H1 (cell line): Measurements from ENCODE around the gene CCL25. TPM values are rescaled to one million over a fixed set of nuclear protein-coding genes. Genes with fewer than 3 reads are reported as not detected.

Experiments
- CTCF ChIA-PET: fragments of 300-600 bp; sonication (Branson Sonifier 250); formaldehyde crosslinking; loops from one replicate; lab custom pipeline; 2021; ENCODE audit not compliant: partially characterized antibody; lab: Charles Lee
- POLR2A ChIA-PET: fragments of 300-600 bp; sonication (Branson Sonifier 250); formaldehyde crosslinking; loops from one replicate; lab custom pipeline; 2021; ENCODE audit warnings: inconsistent platforms; ENCODE audit not compliant: partially characterized antibody; lab: Charles Lee
- DNase-seq, 2 experiments: peaks; one replicate each; pipeline versions ENCODE4 v3.0.0 to v3.0.0-alpha.2; 2010 to 2022; ENCODE audit warnings: low spot score in 2 of 2, low read depth in 1 of 2, mixed read lengths in 1 of 2
- FAIRE-seq: peaks from 2 replicates; lab custom pipeline; 2011; peaks lifted over from hg19 to GRCh38; lab: Jason Lieb, UNC
- H2AFZ ChIP-seq: 2 replicates; pipeline ENCODE4 v1.8.1; 2012; ENCODE audit warnings: low read length, inconsistent platforms
- H2AK5ac ChIP-seq: 2 replicates; pipeline ENCODE4 v1.6.1; 2013; ENCODE audit warnings: low read depth, low read length
- H2BK120ac ChIP-seq: replicated peaks from 2 replicates; pipeline ENCODE3; 2013; ENCODE audit warnings: low read depth, low read length, inconsistent platforms
- H2BK12ac ChIP-seq: 2 replicates; pipeline ENCODE4 v1.6.1; 2013; ENCODE audit warnings: low read depth, low read length
- H2BK15ac ChIP-seq: 2 replicates; pipeline ENCODE4 v1.6.1; 2013; ENCODE audit warnings: low read length
- H2BK20ac ChIP-seq: 2 replicates; pipeline ENCODE4 v1.6.1; 2013; ENCODE audit warnings: low read length
- H2BK5ac ChIP-seq: 2 replicates; pipeline ENCODE4 v1.6.1; 2013; ENCODE audit warnings: low read depth, low read length
- H3K14ac ChIP-seq: 2 replicates; pipeline ENCODE4 v1.6.1; 2013; ENCODE audit warnings: inconsistent platforms; ENCODE audit not compliant: insufficient read length
- H3K18ac ChIP-seq: 2 replicates; pipeline ENCODE4 v1.6.1; 2013; ENCODE audit warnings: low read length; ENCODE audit errors: extremely low read depth
- H3K23ac ChIP-seq: 2 replicates; pipeline ENCODE4 v1.6.1; 2013; ENCODE audit warnings: inconsistent platforms; ENCODE audit not compliant: insufficient read length
- H3K23me2 ChIP-seq: 2 replicates; pipeline ENCODE4 v1.6.1; 2013; ENCODE audit warnings: low read depth, low read length
- H3K27ac ChIP-seq: 2 replicates; pipeline ENCODE4 v1.6.1; 2011; ENCODE audit warnings: low read depth, low read length, inconsistent platforms
- H3K27me3 ChIP-seq, 4 experiments: replicated peaks in 1 of 4; 1 replicate in 1 of 4; 2 replicates in 3 of 4; pipeline versions ENCODE4 v1.6.1 to v1.8.1; 2011 to 2013; ENCODE audit warnings: low read length in 3 of 4, mild to moderate bottlenecking in 3 of 4, inconsistent platforms in 2 of 4, mixed read lengths in 2 of 4, moderate library complexity in 1 of 4; ENCODE audit not compliant: control insufficient read depth in 3 of 4, insufficient read depth in 3 of 4; ENCODE audit errors: extremely low read depth in 1 of 4
- H3K36me3 ChIP-seq, 4 experiments: 2 replicates each; pipeline versions ENCODE4 v1.6.1 to v1.8.1; 2011 to 2013; ENCODE audit warnings: mild to moderate bottlenecking in 4 of 4, low read length in 3 of 4, moderate library complexity in 2 of 4, control low read depth in 1 of 4, inconsistent platforms in 1 of 4; ENCODE audit not compliant: insufficient read depth in 4 of 4, control insufficient read depth in 2 of 4
- H3K4ac ChIP-seq: replicated peaks from 2 replicates; pipeline ENCODE3; 2013; ENCODE audit warnings: low read length, low read depth, mixed read lengths, inconsistent platforms; ENCODE audit not compliant: insufficient read length
- H3K4me1 ChIP-seq, 4 experiments: replicated peaks in 1 of 4; 1 replicate in 1 of 4; 2 replicates in 3 of 4; pipeline versions ENCODE4 v1.6.1 to v1.8.1; 2011 to 2013; ENCODE audit warnings: low read length in 3 of 4, inconsistent platforms in 2 of 4, mixed read lengths in 1 of 4; ENCODE audit not compliant: insufficient read depth in 4 of 4, control insufficient read depth in 3 of 4
- H3K4me2 ChIP-seq, 2 experiments: 2 replicates each; pipeline versions ENCODE4 v1.6.1 to v1.8.1; 2011 to 2013; ENCODE audit warnings: low read depth in 2 of 2, low read length in 2 of 2, control low read depth in 1 of 2, inconsistent platforms in 1 of 2, mild to moderate bottlenecking in 1 of 2; ENCODE audit not compliant: insufficient read depth in 1 of 2
- H3K4me3 ChIP-seq, 4 experiments: fragments of 200-600, 300-600 bp in 1 of 4; sonication (generic), shearing (Covaris generic), sonication (Bioruptor Twin) in 1 of 4; 2 replicates each; pipeline versions ENCODE4 v1.5.1 to v1.8.1; 2011 to 2016; ENCODE audit warnings: low read length in 4 of 4, low read depth in 3 of 4, control low read depth in 2 of 4, inconsistent platforms in 2 of 4, mild to moderate bottlenecking in 2 of 4, mixed read lengths in 1 of 4, moderate library complexity in 1 of 4; ENCODE audit not compliant: insufficient read depth in 2 of 4; ENCODE audit errors: extremely low read depth in 1 of 4
- H3K56ac ChIP-seq: replicated peaks from 2 replicates; pipeline ENCODE3; 2013; ENCODE audit warnings: low read depth, mild to moderate bottlenecking, mixed read lengths, low read length, inconsistent platforms; ENCODE audit not compliant: insufficient read length
- H3K79me1 ChIP-seq: 2 replicates; pipeline ENCODE4 v1.6.1; 2013; ENCODE audit warnings: low read depth, low read length, control low read depth
- H3K79me2 ChIP-seq, 2 experiments: 2 replicates each; pipeline versions ENCODE4 v1.6.1 to v1.8.1; 2012 to 2013; ENCODE audit warnings: low read length in 2 of 2, mild to moderate bottlenecking in 2 of 2, inconsistent platforms in 1 of 2; ENCODE audit not compliant: insufficient read depth in 2 of 2, control insufficient read depth in 1 of 2
- H3K9ac ChIP-seq, 4 experiments: replicated peaks in 1 of 4; 1 replicate in 1 of 4; 2 replicates in 3 of 4; pipeline versions ENCODE4 v1.6.1 to v1.8.1; 2011 to 2013; ENCODE audit warnings: low read depth in 3 of 4, low read length in 3 of 4, control low read depth in 2 of 4, mild to moderate bottlenecking in 2 of 4, moderate library complexity in 2 of 4, inconsistent platforms in 1 of 4; ENCODE audit errors: extremely low read depth in 1 of 4
- H3K9me3 ChIP-seq, 2 experiments: 2 replicates each; pipeline versions ENCODE4 v1.6.1 to v1.8.1; 2012 to 2013; ENCODE audit warnings: mild to moderate bottlenecking in 2 of 2, moderate library complexity in 2 of 2, control low read depth in 1 of 2, inconsistent platforms in 1 of 2, low read depth in 1 of 2, low read length in 1 of 2, mixed read lengths in 1 of 2; ENCODE audit not compliant: insufficient read depth in 2 of 2
- H4K20me1 ChIP-seq, 2 experiments: replicated peaks in 1 of 2; 2 replicates each; pipeline versions ENCODE3 to v1.8.1; 2011 to 2013; ENCODE audit warnings: inconsistent platforms in 2 of 2, low read length in 2 of 2, mild to moderate bottlenecking in 1 of 2; ENCODE audit not compliant: insufficient read depth in 2 of 2, control insufficient read depth in 1 of 2
- H4K5ac ChIP-seq: 2 replicates; pipeline ENCODE4 v1.6.1; 2013; ENCODE audit warnings: low read length, low read depth, mixed read lengths, inconsistent platforms; ENCODE audit not compliant: insufficient read length
- H4K8ac ChIP-seq: 2 replicates; pipeline ENCODE4 v1.8.0; 2013; ENCODE audit warnings: mild to moderate bottlenecking, moderate library complexity, low read length, inconsistent platforms; ENCODE audit not compliant: insufficient read depth; ENCODE audit errors: extremely low read depth
- H4K91ac ChIP-seq: replicated peaks from 2 replicates; pipeline ENCODE3; 2013; ENCODE audit warnings: low read length, mixed read lengths, inconsistent platforms; ENCODE audit not compliant: insufficient read length
- BRCA1 ChIP-seq: IDR thresholded peaks from 2 replicates; pipeline ENCODE4 v1.6.1; 2012; ENCODE audit warnings: low read depth, low read length, improper control_type of control experiment
- EGR1 ChIP-seq: IDR thresholded peaks from 2 replicates; pipeline ENCODE4 v1.6.1; 2011; ENCODE audit warnings: low read depth, low read length, borderline replicate concordance
- EP300 ChIP-seq, 2 experiments: IDR thresholded peaks; 1 replicate in 1 of 2; 2 replicates in 1 of 2; pipeline ENCODE4 v1.6.1; 2011 to 2012; ENCODE audit warnings: low read depth in 2 of 2, low read length in 2 of 2, mild to moderate bottlenecking in 2 of 2, borderline replicate concordance in 1 of 2, inconsistent platforms in 1 of 2, moderate library complexity in 1 of 2
- KDM4A ChIP-seq: IDR thresholded peaks from one replicate; pipeline ENCODE4 v1.7.1; 2012; ENCODE audit warnings: low read depth, mild to moderate bottlenecking, moderate library complexity, low read length, inconsistent platforms; ENCODE audit not compliant: severe bottlenecking
- KDM5A ChIP-seq: fragments of 200-600 bp; IDR thresholded peaks from 2 replicates; pipeline ENCODE4 v1.7.1; 2012; ENCODE audit warnings: mild to moderate bottlenecking, low read length, inconsistent platforms, mixed read lengths
- MAX ChIP-seq: IDR thresholded peaks from 2 replicates; pipeline ENCODE4 v1.6.1; 2012; ENCODE audit warnings: inconsistent platforms
- NANOG ChIP-seq: IDR thresholded peaks from 2 replicates; pipeline ENCODE4 v1.6.1; 2011; ENCODE audit warnings: low read length, low read depth, mild to moderate bottlenecking, inconsistent platforms; ENCODE audit not compliant: insufficient read depth, poor library complexity, severe bottlenecking
- POLR2A ChIP-seq, 2 experiments: IDR thresholded peaks; 1 replicate in 1 of 2; 2 replicates in 1 of 2; pipeline ENCODE4 v1.6.1; 2011; ENCODE audit warnings: low read depth in 2 of 2, low read length in 2 of 2, mild to moderate bottlenecking in 2 of 2; ENCODE audit errors: control extremely low read depth in 1 of 2
- POLR2AphosphoS5 ChIP-seq: IDR thresholded peaks from 2 replicates; pipeline ENCODE4 v1.6.1; 2011; ENCODE audit warnings: low read depth, low read length
- POU5F1 ChIP-seq: IDR thresholded peaks from 2 replicates; pipeline ENCODE4 v1.6.1; 2011; ENCODE audit warnings: low read depth, mild to moderate bottlenecking, low read length, moderate library complexity
- RNF2 ChIP-seq: fragments of 200-900, 300-1000 bp; sonication (generic); IDR thresholded peaks from 2 replicates; pipeline ENCODE4 v1.7.1; 2016; ENCODE audit warnings: borderline replicate concordance, low read depth, mild to moderate bottlenecking, antibody characterized with exemption, low read length; ENCODE audit not compliant: poor library complexity, severe bottlenecking; ENCODE audit errors: missing control alignments
- RXRA ChIP-seq: IDR thresholded peaks from 2 replicates; pipeline ENCODE4 v1.6.1; 2011; ENCODE audit warnings: low read depth, mild to moderate bottlenecking, low read length, moderate library complexity; ENCODE audit not compliant: insufficient read depth
- SP4 ChIP-seq: IDR thresholded peaks from 2 replicates; pipeline ENCODE4 v1.6.1; 2012; ENCODE audit warnings: low read length, inconsistent platforms
- TEAD4 ChIP-seq: IDR thresholded peaks from 2 replicates; pipeline ENCODE4 v1.6.1; 2012; ENCODE audit warnings: low read depth, low read length, inconsistent platforms, mixed read lengths
- WGBS, 2 experiments: shearing (Covaris generic) in 1 of 2; methylation state at CpG; one replicate each; pipeline versions ENCODE4 v1.1.6 to v1.1.7; 2013 to 2015; ENCODE audit warnings: low lambda C conversion rate in 2 of 2, mixed read lengths in 2 of 2, inconsistent platforms in 1 of 2, low coverage in 1 of 2, missing lambda C conversion rate in 1 of 2; ENCODE audit not compliant: insufficient replicate concordance in 2 of 2, insufficient coverage in 1 of 2, insufficient read length in 1 of 2; ENCODE audit errors: extremely low coverage in 1 of 2, missing lambda C conversion rate in 1 of 2; 5-methylcytosine and 5-hydroxymethylcytosine counted together
- polyA plus RNA-seq, 7 experiments: library from polyadenylated mRNA; depleted of rRNA in 3 of 7; stranded (reverse) in 5 of 7; unstranded in 2 of 7; fragments of >200 nt in 5 of 7; fragments of 200-250 nt in 2 of 7; gene quantifications; 1 replicate in 5 of 7; 2 replicates in 1 of 7; 4 replicates in 1 of 7; pipeline versions ENCODE4 v1.2.1 to v1.2.3, GENCODE V29; 2011 to 2013; ENCODE audit warnings: missing spikeins in 2 of 7, mixed read lengths in 2 of 7
- total RNA-seq: library from RNA; stranded (reverse); fragmentation: NEBNext Ultra II Directional; extraction: Animal tissue kit (Norgen Biotek cat#: 25700); gene quantifications from 2 replicates; pipeline ENCODE4 v1.2.1, GENCODE V29; 2021

The CCL25 gene
- total and polyA plus RNA-seq, 2 of the 8 experiments (the other 6 are each of a cell fraction or from before 2014, with no cell fraction given) = 0.59 TPM; not detected in 1

- H3K23me2 ChIP-seq = no peaks in the 10 kb centered on the region
- H3K23ac ChIP-seq = no peak overlapping the region
- H3K27ac ChIP-seq = no peak overlapping the region
- H3K27me3 ChIP-seq = no peaks in the 10 kb centered on the region
- H3K56ac ChIP-seq = no peak overlapping the region
- no peaks in the 10 kb centered on the region; the same call in 1 of the 2 replicates for H3K79me1 ChIP-seq
- 89% methylated on average over 6 of the region's 6 CpGs; no CpG with 5 or more reads in 1 of the 2 experiments for WGBS, 2 experiments
- H4K5ac ChIP-seq = no peak overlapping the region
- no peak overlapping the region for H2BK5ac ChIP-seq
- H3K18ac ChIP-seq = no peak overlapping the region
- no peaks in the 10 kb centered on the region for H3K79me2 ChIP-seq
- H4K8ac ChIP-seq = no peak overlapping the region
- H4K20me1 ChIP-seq = no peaks in the 10 kb centered on the region
- H3K4me3 ChIP-seq = no peak overlapping the region
- H2BK15ac ChIP-seq = no peak overlapping the region
- ChIA-PET POLR2A (interaction anchor here (0.9 kb wide), 1 partner anchor 148 kb away, joined by 3 read pairs; no protein-coding TSS in a partner anchor), CTCF (interaction anchor here (0.6 to 1.9 kb wide), 5 partner anchors 11 to 186 kb away, joined by 3 to 6 read pairs (median 3); no protein-coding TSS in a partner anchor)
- no peak overlapping the region for H2AFZ ChIP-seq
- H3K14ac ChIP-seq = no peak overlapping the region
- peaks cover 18% of the 10 kb centered on the region in 2 experiments for H3K9me3 ChIP-seq
- no peaks in the 10 kb centered on the region; a peak in 1 of 7 replicates for H3K4me1 ChIP-seq
- no peak overlapping the region for H2BK120ac ChIP-seq
- H2BK12ac ChIP-seq = no peak overlapping the region
- no peak overlapping the region for H4K91ac ChIP-seq
- H3K4me2 ChIP-seq = no peak overlapping the region
- peaks cover 25 to 61% (median 49%) of the 10 kb centered on the region in 4 experiments for H3K36me3 ChIP-seq
- H3K9ac ChIP-seq = no peak overlapping the region
- DNase-seq (no peak), FAIRE-seq (no peak)
- H3K4ac ChIP-seq = no peak overlapping the region
- H2BK20ac ChIP-seq = no peak overlapping the region
- no peak overlapping the region for H2AK5ac ChIP-seq
- TF ChIP-seq KDM5A = no peak
- TF ChIP-seq SP4 = no peak
- TF ChIP-seq NANOG = no peak
- TF ChIP-seq POU5F1 = no peak
- TF ChIP-seq BRCA1 = no peak
- TF ChIP-seq EGR1 = no peak
- no peak for TF ChIP-seq RNF2
- TF ChIP-seq EP300 (IDR thresholded peaks at IDR 0.05; ENCODE audit: borderline replicate concordance in 1 of 2, low read depth in 2 of 2, low read length in 2 of 2) = no peak
- no peak for TF ChIP-seq MAX
- no peak for TF ChIP-seq POLR2AphosphoS5
- no peak for TF ChIP-seq KDM4A
- no peak for TF ChIP-seq TEAD4
- TF ChIP-seq POLR2A (IDR thresholded peaks at IDR 0.05; ENCODE audit: control extremely low read depth in 1 of 2, low read depth in 2 of 2, low read length in 2 of 2) = no peak
- TF ChIP-seq RXRA = no peak
These were observed 41.8 kb downstream of the CCL25 start for GRCh38 chr19:8094336-8094735.
